Measurements from ENCODE around the gene OXTR.

The OXTR gene

GRCh38 chr3:8773941-8774542, 4.6 kb upstream of the OXTR start:
- no peak overlapping the region for H3K4me3 ChIP-seq (ENCODE audit: control insufficient read depth, low read depth, low read length)
- TF ChIP-seq, protein P1, sequence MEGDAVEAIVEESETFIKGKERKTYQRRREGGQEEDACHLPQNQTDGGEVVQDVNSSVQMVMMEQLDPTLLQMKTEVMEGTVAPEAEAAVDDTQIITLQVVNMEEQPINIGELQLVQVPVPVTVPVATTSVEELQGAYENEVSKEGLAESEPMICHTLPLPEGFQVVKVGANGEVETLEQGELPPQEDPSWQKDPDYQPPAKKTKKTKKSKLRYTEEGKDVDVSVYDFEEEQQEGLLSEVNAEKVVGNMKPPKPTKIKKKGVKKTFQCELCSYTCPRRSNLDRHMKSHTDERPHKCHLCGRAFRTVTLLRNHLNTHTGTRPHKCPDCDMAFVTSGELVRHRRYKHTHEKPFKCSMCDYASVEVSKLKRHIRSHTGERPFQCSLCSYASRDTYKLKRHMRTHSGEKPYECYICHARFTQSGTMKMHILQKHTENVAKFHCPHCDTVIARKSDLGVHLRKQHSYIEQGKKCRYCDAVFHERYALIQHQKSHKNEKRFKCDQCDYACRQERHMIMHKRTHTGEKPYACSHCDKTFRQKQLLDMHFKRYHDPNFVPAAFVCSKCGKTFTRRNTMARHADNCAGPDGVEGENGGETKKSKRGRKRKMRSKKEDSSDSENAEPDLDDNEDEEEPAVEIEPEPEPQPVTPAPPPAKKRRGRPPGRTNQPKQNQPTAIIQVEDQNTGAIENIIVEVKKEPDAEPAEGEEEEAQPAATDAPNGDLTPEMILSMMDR (conservative IDR thresholded peaks at IDR 0.05; ENCODE audit: control insufficient read depth, insufficient read depth, low read depth, low read length), result no peak
- no peak for DNase-seq (ENCODE audit: low read depth)

DNA sequence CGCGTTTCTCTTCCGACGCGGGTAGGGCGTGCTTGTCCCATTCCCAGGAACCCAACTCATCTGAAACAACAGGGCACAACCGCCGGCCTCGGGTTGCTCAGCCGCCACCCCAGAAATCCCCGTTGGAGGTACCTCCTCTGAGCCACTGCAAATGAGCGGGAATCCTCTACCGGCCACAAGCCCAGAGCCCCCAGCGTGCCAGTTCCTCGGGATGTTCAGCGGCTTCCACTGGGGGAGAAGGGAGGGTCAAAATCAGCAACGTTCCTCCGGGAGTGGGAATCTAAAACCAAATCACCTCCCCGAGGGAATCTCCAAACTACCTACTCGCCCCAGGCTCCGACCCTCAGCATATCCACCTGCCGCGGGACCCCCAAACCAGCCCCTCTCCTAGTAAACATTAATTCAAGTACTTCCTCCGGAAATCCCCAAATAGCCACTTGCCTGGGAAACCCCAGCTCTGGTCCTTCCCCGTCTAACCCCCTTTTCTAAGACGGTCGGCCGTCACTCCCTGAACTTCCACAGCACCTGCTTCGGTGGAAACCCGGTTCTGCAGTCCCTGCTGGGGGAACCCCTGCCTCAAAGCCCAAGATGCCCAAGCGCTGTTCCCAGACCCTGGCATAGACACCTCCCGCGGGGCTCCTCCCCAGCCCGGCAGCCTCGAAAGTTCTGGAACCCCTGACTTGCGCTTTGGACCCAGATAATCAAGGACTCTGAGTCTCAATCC, 887 bp downstream of the OXTR start:
- DNase-seq (ENCODE audit: low read depth), result no peak
- TF ChIP-seq, protein P1 (conservative IDR thresholded peaks at IDR 0.05; ENCODE audit: control insufficient read depth, insufficient read depth, low read depth, low read length), result no peak
- peak overlapping the region; percentile 42 for H3K4me3 ChIP-seq (ENCODE audit: control insufficient read depth, low read depth, low read length)

GRCh38 chr3:8767667-8768363, 1.6 kb downstream of the OXTR start:
- no peak overlapping the region for H3K4me3 ChIP-seq (ENCODE audit: control insufficient read depth, low read depth, low read length)
- TF ChIP-seq, protein P1 (conservative IDR thresholded peaks at IDR 0.05; ENCODE audit: control insufficient read depth, insufficient read depth, low read depth, low read length), result no peak
- DNase-seq (ENCODE audit: low read depth), result no peak

DNA sequence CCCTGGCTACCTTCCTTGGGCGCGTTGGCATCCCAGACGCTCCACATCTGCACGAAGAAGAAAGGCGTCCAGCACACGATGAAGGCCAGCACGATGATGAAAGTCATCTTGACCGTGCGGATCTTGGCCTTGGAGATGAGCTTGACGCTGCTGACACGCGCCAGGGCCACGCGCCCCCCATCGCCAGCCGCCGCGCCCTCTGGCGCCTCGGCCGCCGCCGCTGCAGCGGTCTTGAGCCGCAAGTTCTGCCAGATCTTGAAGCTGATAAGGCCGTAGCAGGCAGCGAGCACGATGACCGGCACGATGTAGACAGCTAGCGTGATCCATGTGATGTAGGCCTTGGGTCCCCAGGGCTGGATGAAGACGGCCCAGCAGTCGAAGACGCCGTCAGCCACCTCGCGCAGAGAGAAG, 2.2 kb downstream of the OXTR start:
- TF ChIP-seq, protein P1 (conservative IDR thresholded peaks at IDR 0.05; ENCODE audit: control insufficient read depth, insufficient read depth, low read depth, low read length), result no peak
- no peak overlapping the region for H3K4me3 ChIP-seq (ENCODE audit: control insufficient read depth, low read depth, low read length)
- DNase-seq (ENCODE audit: low read depth), result no peak

DNA sequence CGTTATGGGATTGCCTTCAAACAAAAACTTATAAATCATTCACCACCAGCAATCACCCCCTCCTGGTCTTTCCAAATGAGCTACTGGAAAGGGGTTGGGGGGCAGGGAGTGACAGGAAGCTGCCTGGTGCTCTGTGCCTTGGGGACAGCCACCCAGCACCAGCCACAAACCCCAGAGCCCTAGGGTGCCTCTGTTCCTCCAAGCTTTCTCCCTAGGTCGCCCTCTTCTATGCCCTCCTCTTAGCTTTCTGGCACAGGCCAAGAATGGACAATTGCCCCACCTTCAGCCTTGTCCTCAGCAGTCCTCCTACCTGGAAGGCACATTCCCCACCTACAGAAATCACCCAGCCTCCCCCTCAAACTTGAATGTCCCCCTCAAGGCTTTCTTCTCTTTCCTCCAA, 3.3 kb downstream of the OXTR start:
- H3K4me3 ChIP-seq (ENCODE audit: control insufficient read depth, low read depth, low read length), result no peak overlapping the region
- TF ChIP-seq, protein P1 (conservative IDR thresholded peaks at IDR 0.05; ENCODE audit: control insufficient read depth, insufficient read depth, low read depth, low read length), result no peak
- DNase-seq (ENCODE audit: low read depth), result no peak

GRCh38 chr3:8765528-8765927, 3.9 kb downstream of the OXTR start:
- DNase-seq (ENCODE audit: low read depth), result no peak
- no peak overlapping the region for H3K4me3 ChIP-seq (ENCODE audit: control insufficient read depth, low read depth, low read length)
- TF ChIP-seq, protein P1 (conservative IDR thresholded peaks at IDR 0.05; ENCODE audit: control insufficient read depth, insufficient read depth, low read depth, low read length), result no peak

Measured in fibroblast of mammary gland (primary cell).